HG03039 (cell line): ENCODE results near the gene BHLHA15.

Experiments used
- ATAC-seq: cut with Tn5 transposase; IDR thresholded peaks from one replicate; pipeline ENCODE4 v1.9.1; 2021; ENCODE audit warnings: mild to moderate bottlenecking, moderate library complexity; ENCODE audit not compliant: unreplicated experiment

BHLHA15 gene

GRCh38 chr7:98223351-98223897 is 12.2 kb downstream of the BHLHA15 start:
- no peak for ATAC-seq

- no peak for ATAC-seq
Observed at GRCh38 chr7:98223898-98224700, 12.9 kb downstream of the BHLHA15 start.

GRCh38 chr7:98224701-98225181 is 13.5 kb downstream of the BHLHA15 start:
- ATAC-seq: no peak

- no peak for ATAC-seq
Observed at GRCh38 chr7:98225913-98226614, 14.8 kb downstream of the BHLHA15 start.

GRCh38 chr7:98227939-98228338 is 16.7 kb downstream of the BHLHA15 start:
- ATAC-seq: no peak

- no peak for ATAC-seq
Observed at GRCh38 chr7:98228801-98229200, 17.6 kb downstream of the BHLHA15 start.

GRCh38 chr7:98229441-98229840 is 18.2 kb downstream of the BHLHA15 start:
- no peak for ATAC-seq

- ATAC-seq: no peak
Observed at GRCh38 chr7:98229991-98230745, 18.9 kb downstream of the BHLHA15 start.

- ATAC-seq: no peak
Observed at GRCh38 chr7:98230746-98231471, 19.7 kb downstream of the BHLHA15 start.

- no peak for ATAC-seq
Observed at GRCh38 chr7:98231493-98232262, 20.4 kb downstream of the BHLHA15 start.

GRCh38 chr7:98232263-98232585 is 21.0 kb downstream of the BHLHA15 start:
- ATAC-seq: no peak

GRCh38 chr7:98232799-98233198 is 21.6 kb downstream of the BHLHA15 start:
- no peak for ATAC-seq

GRCh38 chr7:98233219-98234070 is 22.2 kb downstream of the BHLHA15 start:
- ATAC-seq: no peak

GRCh38 chr7:98234429-98235147 is 23.3 kb downstream of the BHLHA15 start:
- ATAC-seq: no peak

GRCh38 chr7:98235901-98236300 is 24.7 kb downstream of the BHLHA15 start:
- no peak for ATAC-seq

GRCh38 chr7:98236355-98237185 is 25.3 kb downstream of the BHLHA15 start:
- ATAC-seq: no peak

GRCh38 chr7:98238076-98238475 is 26.8 kb downstream of the BHLHA15 start:
- ATAC-seq: no peak
